Activated T-helper 2 cell treated with anti-CD3 and anti-CD28 coated beads, Interferon-gamma antibody, Interleukin-2, Interleukin-4, amounts not matched to agents 10 μg/mL and 5 μg/mL and 100 μg/mL, durations not matched to agents 14 hours and 24 hours and 36 hours (primary cell): ENCODE data around the gene AGPAT3. TPM values are rescaled to one million over a fixed set of nuclear protein-coding genes. Genes with fewer than 3 reads are reported as not detected.
A peak's percentile ranks its signal among the peaks of the same experiment; 100 is the strongest.
"Not testable (repeated sequence)": the region's sequence is repeated elsewhere in the genome, so short reads cannot be mapped to it uniquely, and the experiment has no call there.

Source experiments
- DNase-seq: peaks from one replicate; pipeline ENCODE4 v3.0.0; 2021; ENCODE audit warnings: low spot score
- H3K27ac Mint-ChIP-seq: one replicate; pipeline ENCODE4 v1.8.0; 2021; ENCODE audit warnings: mixed read lengths
- H3K27me3 Mint-ChIP-seq: one replicate; pipeline ENCODE4 v1.8.0; 2021; ENCODE audit warnings: low read depth, mixed read lengths
- H3K36me3 Mint-ChIP-seq: one replicate; pipeline ENCODE4 v1.8.0; 2021; ENCODE audit warnings: low read depth, mixed read lengths
- H3K4me1 Mint-ChIP-seq: one replicate; pipeline ENCODE4 v1.8.0; 2021; ENCODE audit warnings: low read depth, mixed read lengths
- H3K4me3 Mint-ChIP-seq: one replicate; pipeline ENCODE4 v1.8.0; 2021; ENCODE audit warnings: low read depth, mild to moderate bottlenecking, moderate library complexity, mixed read lengths
- H3K9me3 Mint-ChIP-seq: one replicate; pipeline ENCODE4 v1.8.0; 2021; ENCODE audit warnings: mixed read lengths
- intact Hi-C: fragments of 100-400 bp; cut with micrococcal nuclease; formaldehyde crosslinking; loops from one replicate; pipeline ENCODE4 v1.15.1; 2023
- total RNA-seq: library from RNA; stranded (reverse); gene quantifications from 2 replicates; pipeline ENCODE4 v1.2.3, GENCODE V29; 2022

Gene AGPAT3
- total RNA-seq, 1 donor from 2014 or later = 126 TPM

DNA sequence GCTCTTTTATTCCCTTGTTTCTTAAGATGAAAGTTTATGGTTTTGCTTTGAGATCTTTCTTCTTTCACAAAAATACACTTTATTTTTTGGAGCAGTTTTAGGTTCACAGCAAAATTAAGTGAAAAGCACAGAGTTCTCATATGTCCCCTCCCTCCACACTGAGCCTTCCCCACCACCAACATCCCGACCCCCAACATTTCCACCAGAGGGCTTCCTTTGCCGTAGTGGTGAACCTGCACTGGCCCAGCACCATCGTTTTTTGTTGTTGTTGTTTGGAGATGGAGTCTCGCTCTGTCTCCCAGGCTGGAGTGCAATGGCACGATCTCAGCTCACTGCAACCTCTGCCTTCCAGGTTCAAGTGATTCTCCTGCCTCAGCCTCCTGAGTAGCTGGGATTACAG is 20.1 kb upstream of the AGPAT3 start:
- DNase-seq, H3K4me3 Mint-ChIP-seq, H3K36me3 Mint-ChIP-seq, H3K9me3 Mint-ChIP-seq, H3K27ac Mint-ChIP-seq, H3K27me3 Mint-ChIP-seq, intact Hi-C loops: not testable (repeated sequence)
- H3K4me1 Mint-ChIP-seq = peaks cover 17% of the 10 kb centered on the region

DNA sequence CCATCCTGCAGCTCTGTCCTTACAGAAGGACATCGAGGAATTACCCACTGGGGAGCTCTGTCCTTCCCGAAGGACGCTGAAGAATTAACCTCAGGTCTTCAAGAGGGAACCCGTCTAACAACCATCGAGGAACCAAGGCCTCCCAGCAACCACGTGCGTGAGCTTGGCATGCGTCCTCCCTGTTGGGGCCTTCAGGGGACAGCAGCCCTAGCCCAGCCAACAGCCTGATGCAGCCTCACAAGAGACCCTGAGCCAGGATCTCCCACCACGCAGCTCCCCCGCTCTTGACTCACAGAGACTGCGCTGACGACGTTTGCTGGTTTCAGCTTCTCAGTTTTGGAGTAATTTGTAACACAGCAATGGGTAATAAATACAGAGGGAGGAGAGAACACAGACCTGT is 19.6 kb upstream of the AGPAT3 start:
- peaks cover 11% of the 10 kb centered on the region for H3K9me3 Mint-ChIP-seq
- H3K4me3 Mint-ChIP-seq = no peak overlapping the region
- DNase-seq = no peak
- peaks cover 4% of the 10 kb centered on the region for H3K36me3 Mint-ChIP-seq
- H3K27ac Mint-ChIP-seq = no peak overlapping the region
- intact Hi-C loops = no loop called here
- peaks cover 18% of the 10 kb centered on the region for H3K4me1 Mint-ChIP-seq
- no peaks in the 10 kb centered on the region for H3K27me3 Mint-ChIP-seq

DNA sequence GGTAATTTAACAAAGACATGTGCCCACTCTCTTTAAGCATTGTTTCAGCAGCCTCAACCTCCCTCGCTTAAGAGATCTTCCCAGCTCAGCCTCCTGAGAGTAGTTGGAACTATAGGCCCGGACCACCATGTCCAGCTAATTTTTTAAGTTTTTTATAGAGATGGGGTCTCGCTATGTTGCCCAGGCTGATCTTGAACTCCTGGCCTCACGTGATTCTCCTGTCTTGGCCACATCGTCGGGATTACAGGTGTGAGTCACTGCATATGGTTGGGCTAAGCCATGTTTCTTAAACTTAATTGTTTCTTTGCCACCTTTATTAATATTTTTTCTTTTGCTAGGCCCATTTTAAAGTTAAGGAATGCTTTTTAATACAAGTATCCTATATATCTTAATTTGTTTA is 18.6 kb upstream of the AGPAT3 start:
- Mint-ChIP-seq H3K36me3 (peaks cover 7% of the 10 kb centered on the region), H3K4me3 (no peak overlapping the region), H3K27ac (no peak overlapping the region), H3K27me3 (no peaks in the 10 kb centered on the region), H3K9me3 (peaks cover 21% of the 10 kb centered on the region), H3K4me1 (peaks cover 20% of the 10 kb centered on the region)
- no peak for DNase-seq
- intact Hi-C loops = no loop called here

DNA sequence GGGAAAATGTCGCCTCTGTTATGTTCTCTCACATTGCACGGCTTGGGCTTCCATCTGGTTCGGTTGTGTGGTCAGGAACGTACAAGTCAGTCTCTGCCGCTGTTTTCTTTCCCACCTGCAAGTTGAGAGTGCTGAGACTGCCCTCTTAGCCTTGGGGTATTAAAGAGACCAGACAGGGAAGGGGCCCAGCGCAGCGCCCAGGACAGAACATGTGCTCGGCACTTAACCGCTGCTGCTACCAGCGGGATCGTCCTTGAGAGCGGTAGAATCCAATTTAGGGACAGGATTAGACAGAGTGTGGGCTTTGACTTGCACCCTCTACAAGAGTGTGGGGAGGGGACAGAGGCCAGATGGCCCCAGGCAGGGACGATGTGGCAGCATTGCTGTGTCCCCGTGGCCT is 17.7 kb upstream of the AGPAT3 start:
- Mint-ChIP-seq H3K9me3 (peaks cover 24% of the 10 kb centered on the region), H3K27me3 (no peaks in the 10 kb centered on the region), H3K36me3 (peaks cover 7% of the 10 kb centered on the region)

DNA sequence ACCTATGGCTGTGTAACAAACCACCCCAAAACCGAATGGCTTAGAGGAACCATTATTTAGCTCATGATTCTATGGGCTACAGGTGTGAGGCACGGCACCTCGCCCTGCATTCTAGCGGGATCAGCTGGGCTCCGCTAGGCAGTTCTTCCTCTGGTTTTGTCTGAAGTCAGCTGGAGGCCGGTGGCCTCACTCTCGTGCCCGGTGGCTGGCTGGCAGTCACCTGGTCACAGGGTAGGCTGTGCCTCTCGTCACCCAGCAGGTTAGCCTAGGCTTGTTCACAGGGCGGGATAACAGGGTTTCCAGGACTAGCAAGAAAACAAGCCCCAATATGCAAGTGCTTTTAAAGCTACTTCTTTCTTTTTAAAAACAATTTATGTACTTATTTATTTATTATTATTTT is 16.3 kb upstream of the AGPAT3 start:
- Mint-ChIP-seq H3K27ac (no peak overlapping the region), H3K9me3 (peaks cover 24% of the 10 kb centered on the region), H3K4me3 (no peak overlapping the region), H3K27me3 (no peaks in the 10 kb centered on the region), H3K4me1 (peaks cover 17% of the 10 kb centered on the region), H3K36me3 (peaks cover 7% of the 10 kb centered on the region)
- intact Hi-C loops = no loop called here
- no peak for DNase-seq

More for the DNA sequence above, 17.7 kb upstream of the AGPAT3 start:
- Mint-ChIP-seq H3K4me3 (no peak overlapping the region), H3K4me1 (peaks cover 20% of the 10 kb centered on the region), H3K27ac (no peak overlapping the region)
- DNase-seq = no peak
- intact Hi-C loops = no loop called here

DNA sequence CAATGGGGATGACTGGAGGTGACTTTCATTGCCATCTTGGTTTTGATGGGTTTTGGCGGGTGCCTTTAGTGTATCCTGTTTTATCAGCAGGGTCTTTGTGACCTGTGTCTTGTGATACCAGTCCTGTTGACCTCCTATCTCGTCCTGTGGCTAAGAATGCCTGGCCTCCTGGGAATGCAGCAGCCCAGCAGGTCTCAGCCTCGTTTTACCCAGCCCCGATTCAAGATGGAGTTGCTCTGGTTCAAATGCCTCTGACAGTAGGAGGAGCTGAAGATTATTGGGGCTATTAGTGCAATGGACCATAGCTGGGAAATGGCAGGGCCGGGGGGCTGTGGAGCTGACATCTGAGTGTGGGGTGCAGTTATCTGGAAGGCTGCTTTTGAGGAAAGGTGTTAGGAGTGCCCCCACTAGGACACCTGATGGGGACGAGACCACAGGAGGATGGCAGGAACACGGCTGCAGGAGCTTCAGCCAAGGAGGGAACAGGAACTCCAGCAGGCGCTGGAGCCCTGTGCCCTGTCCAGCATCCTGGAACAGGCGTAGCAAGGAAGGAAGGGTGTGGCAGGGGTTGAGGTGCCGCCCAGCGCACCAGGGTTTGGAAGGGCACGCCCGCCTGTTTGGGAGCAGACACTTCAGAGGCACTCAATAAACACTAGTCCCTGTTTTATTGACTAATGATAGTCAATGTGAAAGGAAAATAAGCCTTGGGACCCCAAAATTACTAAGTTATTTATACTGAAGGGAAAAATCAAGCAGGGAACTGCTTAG is 15.3 kb upstream of the AGPAT3 start:
- Mint-ChIP-seq H3K27me3 (no peaks in the 10 kb centered on the region), H3K4me1 (peaks cover 23% of the 10 kb centered on the region), H3K36me3 (peaks cover 5% of the 10 kb centered on the region), H3K4me3 (no peak overlapping the region), H3K27ac (no peak overlapping the region), H3K9me3 (peaks cover 21% of the 10 kb centered on the region)
- DNase-seq = no peak
- intact Hi-C loops = no loop called here

DNA sequence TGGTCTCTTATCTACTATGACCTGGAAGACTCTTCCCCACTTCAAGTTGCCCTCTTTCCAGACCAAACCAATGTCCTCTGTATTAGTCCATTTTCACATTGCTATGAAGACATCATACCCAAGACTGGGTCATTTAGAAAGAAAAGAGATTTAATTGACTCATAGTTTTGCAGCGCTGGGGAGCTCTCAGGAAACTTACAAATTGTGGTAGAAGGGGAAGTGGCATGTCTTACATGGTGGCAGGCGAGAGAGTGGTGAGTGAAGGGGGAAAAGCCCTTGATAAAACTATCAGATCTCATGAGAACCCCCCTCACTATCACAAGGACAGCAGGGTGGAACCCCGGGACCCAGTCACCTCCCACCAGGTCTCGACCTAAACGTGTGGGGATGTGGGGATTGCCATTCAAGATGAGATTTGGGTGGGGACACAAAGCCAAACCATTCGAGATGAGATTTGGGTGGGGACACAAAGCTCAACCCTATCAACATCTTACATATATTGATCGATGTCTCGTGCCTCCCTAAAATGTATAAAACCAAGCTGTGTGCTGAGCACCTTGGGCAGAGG is 14.2 kb upstream of the AGPAT3 start:
- H3K4me1 Mint-ChIP-seq = peaks cover 31% of the 10 kb centered on the region
- H3K27me3 Mint-ChIP-seq = no peaks in the 10 kb centered on the region
- peaks cover 3% of the 10 kb centered on the region for H3K36me3 Mint-ChIP-seq
- H3K27ac Mint-ChIP-seq = no peak overlapping the region
- no peak overlapping the region for H3K4me3 Mint-ChIP-seq
- intact Hi-C loops = no loop called here
- DNase-seq = no peak
- H3K9me3 Mint-ChIP-seq = peaks cover 19% of the 10 kb centered on the region

DNA sequence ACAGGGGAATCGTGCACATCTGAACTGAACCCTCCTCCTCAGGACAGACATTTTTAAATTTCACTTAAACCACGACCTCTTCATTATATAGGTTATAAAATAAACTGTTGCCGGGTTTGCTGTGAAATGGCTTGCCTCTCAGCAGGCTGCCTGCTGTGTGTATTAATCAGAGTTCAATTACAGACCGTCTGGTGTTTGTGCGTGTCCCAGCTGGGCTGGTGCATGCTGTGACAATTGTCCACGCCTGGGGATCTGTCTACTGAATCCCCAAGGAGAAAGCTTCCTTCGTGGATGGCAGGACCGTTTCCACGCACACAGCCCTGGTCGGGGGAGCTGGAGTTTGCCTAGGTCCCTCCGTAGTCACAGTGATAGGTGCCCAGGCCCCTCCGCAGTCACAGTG is 13.4 kb upstream of the AGPAT3 start:
- intact Hi-C loops = no loop called here
- peaks cover 35% of the 10 kb centered on the region for H3K4me1 Mint-ChIP-seq
- no peaks in the 10 kb centered on the region for H3K27me3 Mint-ChIP-seq
- H3K4me3 Mint-ChIP-seq = no peak overlapping the region
- DNase-seq = no peak
- no peak overlapping the region for H3K27ac Mint-ChIP-seq
- peaks cover 3% of the 10 kb centered on the region for H3K36me3 Mint-ChIP-seq
- H3K9me3 Mint-ChIP-seq = peaks cover 19% of the 10 kb centered on the region

DNA sequence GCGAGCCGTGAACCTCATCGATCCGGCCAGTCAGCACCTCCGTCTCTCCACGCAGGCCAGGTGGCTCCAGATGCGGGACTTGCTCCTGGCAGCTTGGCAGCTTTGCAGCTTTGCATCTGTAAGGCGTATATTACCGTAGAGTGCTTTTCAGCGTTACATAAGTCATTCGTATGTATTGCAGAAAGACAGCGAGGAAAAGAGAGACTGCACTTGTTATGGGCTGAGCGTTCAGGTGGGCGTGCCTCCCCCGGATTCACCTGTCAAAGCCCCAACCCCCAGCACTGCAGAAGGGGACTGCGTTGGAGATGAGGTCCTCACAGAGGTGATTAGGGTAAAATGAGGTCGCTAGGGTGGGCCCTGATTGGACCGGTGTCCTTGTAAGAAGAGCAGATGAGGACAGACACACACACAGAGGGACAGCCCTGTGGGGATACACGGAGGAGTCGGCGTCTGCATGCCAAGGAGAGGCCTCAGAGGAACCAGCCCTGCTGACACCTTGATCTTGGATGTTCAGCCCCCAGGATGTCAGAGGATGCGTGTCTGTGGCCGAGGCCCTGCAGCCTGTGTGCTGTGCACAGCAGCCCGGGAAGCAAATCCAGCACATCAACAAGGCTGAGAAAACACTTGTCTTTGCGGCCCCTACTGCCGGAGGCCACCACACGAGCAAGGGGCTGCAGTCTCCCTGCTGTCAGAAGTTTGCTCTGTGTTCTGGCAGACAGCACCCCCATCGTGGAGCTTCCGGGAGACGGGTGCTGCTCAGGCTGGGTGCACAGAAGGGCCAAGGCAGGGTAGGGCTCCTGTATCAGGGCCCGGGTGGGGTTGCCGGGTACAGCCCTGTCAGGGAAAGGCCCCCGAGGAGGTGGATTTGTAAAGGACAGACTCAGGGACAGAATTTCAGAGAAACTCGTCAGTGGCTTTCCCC is 10.9 kb upstream of the AGPAT3 start:
- H3K27ac Mint-ChIP-seq = peak overlapping the region; percentile 87
- peak overlapping the region; percentile 60 for H3K4me3 Mint-ChIP-seq
- peaks cover 19% of the 10 kb centered on the region for H3K9me3 Mint-ChIP-seq
- no peaks in the 10 kb centered on the region for H3K27me3 Mint-ChIP-seq
- intact Hi-C loops = no loop called here
- peaks cover 38% of the 10 kb centered on the region for H3K4me1 Mint-ChIP-seq
- DNase-seq = no peak
- peaks cover 3% of the 10 kb centered on the region for H3K36me3 Mint-ChIP-seq

DNA sequence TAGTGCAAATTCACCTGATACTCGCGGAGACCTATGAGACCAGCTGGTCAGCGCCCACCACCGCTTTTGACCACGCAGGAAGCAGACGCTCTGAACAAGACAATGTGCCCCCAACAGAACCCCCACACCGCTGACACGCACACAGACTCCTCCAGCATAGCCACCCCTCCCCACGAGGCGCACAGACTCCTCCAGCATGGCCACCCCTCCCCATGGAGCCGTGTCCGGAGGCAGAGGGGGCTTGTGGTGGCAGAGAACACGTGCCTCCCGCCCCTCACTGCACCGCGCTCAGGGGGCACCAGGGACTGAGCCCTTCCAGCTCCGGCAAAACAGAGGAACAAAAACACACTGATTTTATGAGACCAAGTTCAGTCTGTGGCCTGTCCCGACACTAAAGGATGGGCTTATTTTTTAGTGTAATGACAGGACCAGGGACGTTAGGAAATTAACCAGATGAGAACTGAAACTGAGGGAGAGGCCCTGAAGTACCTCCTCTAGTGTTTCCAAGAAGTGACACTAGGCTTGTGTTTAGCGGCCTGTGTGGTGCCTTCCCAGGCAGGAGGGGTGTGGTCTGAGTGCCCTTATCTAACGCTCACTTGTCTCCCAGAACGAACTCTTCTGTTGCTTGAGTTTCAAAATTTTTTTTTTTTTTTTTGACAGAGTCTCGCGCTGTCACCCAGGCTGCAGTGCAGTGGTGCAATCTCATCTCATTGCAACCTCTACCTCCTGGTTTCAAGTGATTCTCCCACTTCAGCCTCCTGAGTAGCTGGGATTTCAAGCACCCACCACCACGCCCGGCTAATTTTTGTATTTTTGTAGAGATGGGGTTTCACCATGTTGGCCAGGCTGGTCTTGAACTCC is 10.0 kb upstream of the AGPAT3 start:
- H3K27me3 Mint-ChIP-seq = no peaks in the 10 kb centered on the region
- H3K27ac Mint-ChIP-seq = peak overlapping the region; percentile 87
- peaks cover 33% of the 10 kb centered on the region for H3K4me1 Mint-ChIP-seq
- H3K36me3 Mint-ChIP-seq = peaks cover 3% of the 10 kb centered on the region
- peaks cover 13% of the 10 kb centered on the region for H3K9me3 Mint-ChIP-seq
- peak; percentile 78 for DNase-seq
- intact Hi-C loops = loop anchor here (1.0 kb wide), 2 partner anchors 11 to 13 kb away; no protein-coding TSS in a partner anchor
- H3K4me3 Mint-ChIP-seq = peak overlapping the region; percentile 60

DNA sequence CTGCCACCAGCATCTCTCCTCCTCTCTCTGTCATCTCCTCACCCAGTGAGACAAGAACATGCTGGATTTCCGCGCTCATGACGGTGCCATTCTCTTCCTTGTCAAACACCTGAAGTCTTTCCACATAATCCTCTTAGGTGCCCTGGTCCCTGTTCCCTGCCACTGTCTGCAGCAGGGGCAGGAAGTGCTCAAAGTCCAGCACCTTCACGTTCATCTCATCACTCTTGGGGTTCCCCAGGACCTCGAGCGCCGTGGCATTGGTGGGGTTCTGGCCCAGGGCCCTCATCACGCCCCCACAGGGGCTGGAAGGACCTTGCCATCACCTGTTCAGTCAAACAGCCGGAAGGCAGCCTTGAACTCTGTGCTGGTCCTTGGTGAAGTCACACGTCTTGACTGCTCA is 9.1 kb upstream of the AGPAT3 start:
- intact Hi-C loops = loop anchor here (1.0 kb wide), 2 partner anchors 10 to 14 kb away; no protein-coding TSS in a partner anchor
- no peaks in the 10 kb centered on the region for H3K27me3 Mint-ChIP-seq

More for the DNA sequence above, 9.1 kb upstream of the AGPAT3 start:
- Mint-ChIP-seq H3K36me3 (no peaks in the 10 kb centered on the region), H3K9me3 (peaks cover 8% of the 10 kb centered on the region), H3K4me1 (peaks cover 31% of the 10 kb centered on the region), H3K27ac (peak overlapping the region; percentile 21), H3K4me3 (peak overlapping the region; percentile 19)
- no peak for DNase-seq
